Measurements from ENCODE around the gene SHISA5. TPM values are rescaled to one million over a fixed set of nuclear protein-coding genes. Genes with fewer than 3 reads are reported as not detected.

The SHISA5 gene
- total and polyA plus RNA-seq, 2 of the 8 experiments (the other 6 are each of a cell fraction or from before 2014, with no cell fraction given), result 196 to 315 TPM

DNA sequence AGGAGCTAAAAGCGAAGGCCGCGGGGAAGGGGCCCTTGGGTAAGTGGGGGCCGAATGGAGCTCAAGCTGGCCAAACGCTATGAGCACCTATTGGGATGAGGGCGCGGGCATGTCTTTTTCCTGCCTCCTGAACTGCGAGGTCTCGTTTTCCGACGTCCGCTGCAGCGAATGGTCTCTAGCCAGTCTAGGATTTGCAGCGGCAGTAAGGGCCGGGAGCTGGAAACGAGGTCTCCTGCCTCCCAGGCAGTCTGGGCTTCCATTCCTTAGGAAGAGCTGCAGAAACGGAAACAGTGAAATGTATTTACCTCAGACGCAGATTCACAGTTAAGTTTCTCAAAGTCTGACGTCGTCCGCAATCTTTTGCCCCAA lies 63.4 kb downstream of the SHISA5 start:
- Histone ChIP-seq H3K9me3 (ENCODE audit: insufficient read depth in 2 of 2, low read depth in 1 of 2, low read length in 1 of 2) (no peaks in the 10 kb centered on the region), H2BK20ac (ENCODE audit: low read length) (no peak overlapping the region), H3K23me2 (ENCODE audit: low read depth, low read length) (peaks cover 3% of the 10 kb centered on the region; the same call in 1 of the 2 replicates), H3K27ac (ENCODE audit: low read depth, low read length) (peak overlapping the region; percentile 80; the same call in 1 of the 2 replicates), H2BK12ac (ENCODE audit: low read depth, low read length) (no peak overlapping the region), H3K79me1 (ENCODE audit: low read depth, low read length) (peaks cover 8% of the 10 kb centered on the region), H3K4me2 (ENCODE audit: insufficient read depth in 1 of 2, low read depth in 2 of 2, low read length in 2 of 2) (peak overlapping the region; percentile 77 to 81), H4K8ac (ENCODE audit: extremely low read depth, insufficient read depth, low read length) (peak overlapping the region; percentile 79; the same call in 1 of the 2 replicates), H3K36me3 (ENCODE audit: control insufficient read depth in 2 of 4, insufficient read depth in 4 of 4, low read length in 3 of 4) (peaks cover 3 to 27% (median 13%) of the 10 kb centered on the region in 4 experiments; a peak in 5 of 8 replicates), H3K9ac (replicated peaks in 1 of 4; ENCODE audit: extremely low read depth in 1 of 4, low read depth in 3 of 4, low read length in 3 of 4) (peak overlapping the region; percentile 82 to 89 (median 87)), H3K23ac (ENCODE audit: insufficient read length) (no peak overlapping the region), H2BK5ac (ENCODE audit: low read depth, low read length) (peak overlapping the region; percentile 96), H2BK120ac (replicated peaks; ENCODE audit: low read depth, low read length) (no peak overlapping the region), H3K79me2 (ENCODE audit: control insufficient read depth in 1 of 2, insufficient read depth in 2 of 2, low read length in 2 of 2) (peaks cover 5 to 34% of the 10 kb centered on the region in 2 experiments; a peak in 3 of 4 replicates), H3K27me3 (replicated peaks in 1 of 4; ENCODE audit: control insufficient read depth in 3 of 4, extremely low read depth in 1 of 4, insufficient read depth in 3 of 4, low read length in 3 of 4) (no peaks in the 10 kb centered on the region), H3K4ac (replicated peaks; ENCODE audit: insufficient read length, low read depth, low read length) (no peak overlapping the region), H4K91ac (replicated peaks; ENCODE audit: insufficient read length, low read length) (no peak overlapping the region), H2AK5ac (ENCODE audit: low read depth, low read length) (peak overlapping the region; percentile 54; the same call in 1 of the 2 replicates), H3K14ac (ENCODE audit: insufficient read length) (no peak overlapping the region), H3K56ac (replicated peaks; ENCODE audit: insufficient read length, low read depth, low read length) (peak overlapping the region; percentile 70), H4K5ac (ENCODE audit: insufficient read length, low read depth, low read length) (no peak overlapping the region), H2BK15ac (ENCODE audit: low read length) (no peak overlapping the region), H2AFZ (ENCODE audit: low read length) (no peak overlapping the region), H3K4me1 (replicated peaks in 1 of 4; ENCODE audit: control insufficient read depth in 3 of 4, insufficient read depth in 4 of 4, low read length in 3 of 4) (peaks cover 0 to 8% (median 3%) of the 10 kb centered on the region in 4 experiments; a peak in 6 of 7 replicates), H4K20me1 (replicated peaks in 1 of 2; ENCODE audit: control insufficient read depth in 1 of 2, insufficient read depth in 2 of 2, low read length in 2 of 2) (peaks cover 0 to 4% of the 10 kb centered on the region in 2 experiments), H3K18ac (ENCODE audit: extremely low read depth, low read length) (no peak overlapping the region; the same call in 1 of the 2 replicates), H3K4me3 (ENCODE audit: extremely low read depth in 1 of 4, insufficient read depth in 2 of 4, low read depth in 3 of 4, low read length in 4 of 4) (peak overlapping the region; percentile 80 to 99 (median 94))
- TF ChIP-seq TCF12 (IDR thresholded peaks at IDR 0.05; ENCODE audit: low read depth, low read length), result no peak
- TF ChIP-seq EP300 (IDR thresholded peaks at IDR 0.05; ENCODE audit: borderline replicate concordance in 1 of 2, low read depth in 2 of 2, low read length in 2 of 2), result no peak
- TF ChIP-seq SIRT6 (IDR thresholded peaks at IDR 0.05; ENCODE audit: low read length), result no peak
- TF ChIP-seq RFX5 (IDR thresholded peaks at IDR 0.05; ENCODE audit: borderline replicate concordance, low read depth, low read length), result no peak
- ChIA-PET CTCF (ENCODE audit: partially characterized antibody) (interaction anchor here (0.8 to 2.5 kb wide), 9 partner anchors 11 to 548 kb away, joined by 3 to 16 read pairs (median 5); partner anchors contain the start of gene PFKFB4), POLR2A (ENCODE audit: partially characterized antibody) (interaction anchor here (0.8 to 10.3 kb wide), 20 partner anchors 10 to 223 kb away, joined by 3 to 233 read pairs (median 6); partner anchors contain the start of genes PFKFB4, PLXNB1, SHISA5 and ZNF589)
- no peak for FAIRE-seq
- DNase-seq (ENCODE audit: low read depth in 1 of 2, low spot score in 2 of 2), result no peak
- WGBS, 2 experiments (ENCODE audit: extremely low coverage in 1 of 2, insufficient coverage in 1 of 2, insufficient read length in 1 of 2, insufficient replicate concordance in 2 of 2, low coverage in 1 of 2, low lambda C conversion rate in 2 of 2, missing lambda C conversion rate in 1 of 2), result 2% methylated on average over 21 of the region's 21 CpGs; no CpG with 5 or more reads in 1 of the 2 experiments

All from H1 (cell line).